RPMI7951 (cell line): ENCODE data around the gene ARHGAP29. TPM values are rescaled to one million over a fixed set of nuclear protein-coding genes. Genes with fewer than 3 reads are reported as not detected.

ENCODE experiments used
- DNase-seq: peaks from one replicate; pipeline ENCODE4 v3.0.0-alpha.2; 2012; ENCODE audit warnings: low read depth
- total RNA-seq: library from RNA; depleted of rRNA; stranded (reverse); fragments of >200 nt; shearing (Covaris generic); gene quantifications from 2 replicates; pipeline ENCODE4 v1.2.3, GENCODE V29; 2014

ARHGAP29 gene
- total RNA-seq, 1 experiment from 2014 or later, result 13.6 TPM

DNA sequence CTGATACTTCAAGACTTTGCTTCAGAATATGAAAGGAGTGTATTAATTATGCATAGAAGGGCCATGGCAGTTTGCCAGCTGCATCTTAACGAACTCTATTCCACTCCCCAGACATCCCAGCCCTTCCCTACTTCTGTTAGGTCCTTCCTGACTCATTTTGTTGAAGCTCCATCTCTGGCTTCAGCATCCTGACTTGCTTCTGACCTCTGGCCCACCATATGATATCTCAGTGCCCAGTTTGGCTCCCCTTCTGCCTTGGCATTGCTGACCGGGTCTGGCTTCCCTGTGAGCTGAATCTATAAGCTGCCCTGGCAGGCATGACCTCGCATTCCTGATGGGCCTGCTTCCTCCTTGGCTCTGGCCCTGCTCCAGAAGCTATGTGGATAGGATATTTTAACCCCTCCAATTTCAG is 27.6 kb upstream of the ARHGAP29 start:
- peak; percentile 53 for DNase-seq

DNA sequence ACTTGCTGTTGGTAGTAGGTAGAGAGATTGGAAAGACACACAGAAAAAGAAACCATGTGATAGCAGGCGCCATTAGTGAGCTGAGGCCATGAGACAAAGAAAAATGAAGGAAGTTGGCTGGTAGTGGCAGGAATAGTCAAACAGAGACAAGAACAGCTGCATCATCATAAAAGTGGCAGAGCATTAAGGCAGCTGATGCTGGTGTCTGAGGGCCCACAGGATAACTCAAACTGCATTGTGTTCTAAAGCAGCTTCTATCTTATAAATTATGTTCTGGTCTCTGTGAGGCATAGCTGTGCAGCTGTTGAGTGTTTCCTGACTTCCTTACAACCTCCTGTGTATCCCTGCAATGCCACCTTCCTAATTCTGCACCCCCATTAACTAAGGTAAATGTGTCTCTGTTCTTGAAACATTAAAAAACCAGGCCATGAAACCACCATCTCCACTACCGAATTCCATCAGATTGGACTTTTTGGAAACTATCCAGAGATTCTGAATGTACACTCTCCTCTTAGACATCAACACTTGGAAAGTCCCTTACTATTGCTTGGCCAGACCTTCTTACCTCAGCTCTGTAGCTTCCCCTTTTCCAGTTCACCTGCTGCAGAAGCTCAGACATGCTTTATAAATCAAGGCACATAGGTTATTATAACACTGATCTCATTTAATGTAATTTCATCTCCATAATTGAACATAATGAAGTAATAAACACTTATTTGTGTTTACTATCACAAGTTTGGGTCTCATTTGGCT is 23.4 kb upstream of the ARHGAP29 start:
- no peak for DNase-seq

DNA sequence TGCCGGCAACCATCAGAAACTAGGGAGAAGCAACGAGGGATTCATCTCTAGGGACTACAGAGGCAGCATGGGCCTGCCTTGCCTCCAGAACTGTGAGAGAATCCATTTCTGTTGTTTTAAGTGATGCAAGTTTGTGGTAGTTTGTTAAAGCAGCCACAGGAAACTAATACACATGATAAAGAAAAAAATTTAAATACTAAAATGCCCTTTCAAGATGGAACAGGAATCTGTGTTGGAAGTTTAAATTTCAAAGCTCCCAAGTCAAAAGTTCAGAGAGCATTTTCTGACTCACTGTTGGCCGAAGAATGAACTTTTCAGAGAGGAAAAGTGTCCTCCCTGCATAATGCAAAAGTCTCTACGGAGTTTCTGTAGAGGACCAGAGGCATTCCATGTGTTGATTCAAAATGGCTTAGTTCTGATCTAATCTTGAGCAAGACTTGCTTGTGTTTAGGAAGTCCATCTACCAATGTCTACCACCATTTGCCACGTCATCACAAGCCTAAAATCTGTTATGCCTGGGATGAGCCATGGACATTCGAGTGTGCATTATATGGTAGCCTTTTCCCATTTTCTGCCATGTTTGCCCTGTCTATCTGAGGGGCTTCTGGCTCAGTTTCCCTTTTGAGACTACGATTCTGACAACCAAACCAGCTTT is 22.4 kb upstream of the ARHGAP29 start:
- DNase-seq, result peak; percentile 62

DNA sequence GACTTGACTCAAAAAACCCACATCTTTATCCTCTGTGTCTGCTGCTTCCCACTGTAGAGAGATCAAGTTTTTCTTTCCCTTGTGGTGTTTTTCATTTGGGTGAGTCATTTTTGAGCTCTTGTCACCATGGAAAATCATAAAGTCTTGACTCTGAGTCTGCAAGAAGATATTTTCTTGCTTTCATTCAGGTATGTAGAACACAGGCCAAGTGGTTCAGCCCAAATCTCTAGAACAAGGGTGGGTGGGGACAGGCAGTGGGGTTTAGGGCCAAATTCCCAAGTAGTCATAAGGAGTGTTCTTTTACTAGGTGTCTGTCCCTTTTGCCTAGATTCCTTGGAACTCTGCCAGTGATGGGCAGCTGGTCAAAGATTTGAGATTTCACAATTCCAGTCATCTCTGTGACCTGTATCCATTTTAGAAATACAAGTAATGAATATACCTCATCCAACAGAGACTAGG is 21.5 kb upstream of the ARHGAP29 start:
- peak; percentile 91 for DNase-seq

DNA sequence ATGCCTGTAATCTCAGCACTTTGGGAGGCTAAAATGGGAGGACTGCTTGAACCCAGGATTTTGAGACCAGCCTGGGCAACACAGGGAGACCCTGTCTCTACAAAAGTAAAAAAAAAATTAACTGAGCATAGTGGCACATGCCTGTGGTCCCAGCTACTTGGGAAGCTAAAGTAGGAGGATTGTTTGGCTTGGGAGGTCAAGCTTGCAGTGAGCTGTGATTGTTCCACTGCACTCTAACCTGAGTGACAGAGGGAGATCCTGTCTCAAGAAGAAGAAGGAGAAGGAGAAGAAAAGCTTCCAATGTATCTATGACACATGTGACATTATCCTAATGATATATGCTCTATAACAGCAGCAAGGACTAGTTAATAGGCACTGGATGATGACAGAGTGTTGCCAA is 20.1 kb upstream of the ARHGAP29 start:
- no peak for DNase-seq

DNA sequence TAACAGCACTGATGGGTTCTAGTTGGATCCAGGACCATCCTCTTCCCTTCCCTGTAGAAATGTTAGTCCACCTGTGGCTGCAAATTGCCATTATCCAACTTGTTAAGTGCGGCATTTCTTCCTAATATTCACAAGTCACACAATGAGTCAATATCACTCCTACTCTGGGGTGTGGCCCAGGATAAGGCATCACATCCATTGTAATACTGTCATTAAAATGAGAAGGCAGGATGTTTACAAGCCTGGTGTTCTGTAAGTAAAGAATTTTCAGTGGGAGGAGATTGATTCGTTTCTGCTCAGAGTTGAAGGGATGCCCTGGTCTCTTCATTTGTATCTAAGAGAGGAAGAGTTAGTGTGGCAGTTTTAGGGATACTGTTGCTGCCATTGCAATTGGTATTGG is 18.1 kb upstream of the ARHGAP29 start:
- DNase-seq, result no peak

DNA sequence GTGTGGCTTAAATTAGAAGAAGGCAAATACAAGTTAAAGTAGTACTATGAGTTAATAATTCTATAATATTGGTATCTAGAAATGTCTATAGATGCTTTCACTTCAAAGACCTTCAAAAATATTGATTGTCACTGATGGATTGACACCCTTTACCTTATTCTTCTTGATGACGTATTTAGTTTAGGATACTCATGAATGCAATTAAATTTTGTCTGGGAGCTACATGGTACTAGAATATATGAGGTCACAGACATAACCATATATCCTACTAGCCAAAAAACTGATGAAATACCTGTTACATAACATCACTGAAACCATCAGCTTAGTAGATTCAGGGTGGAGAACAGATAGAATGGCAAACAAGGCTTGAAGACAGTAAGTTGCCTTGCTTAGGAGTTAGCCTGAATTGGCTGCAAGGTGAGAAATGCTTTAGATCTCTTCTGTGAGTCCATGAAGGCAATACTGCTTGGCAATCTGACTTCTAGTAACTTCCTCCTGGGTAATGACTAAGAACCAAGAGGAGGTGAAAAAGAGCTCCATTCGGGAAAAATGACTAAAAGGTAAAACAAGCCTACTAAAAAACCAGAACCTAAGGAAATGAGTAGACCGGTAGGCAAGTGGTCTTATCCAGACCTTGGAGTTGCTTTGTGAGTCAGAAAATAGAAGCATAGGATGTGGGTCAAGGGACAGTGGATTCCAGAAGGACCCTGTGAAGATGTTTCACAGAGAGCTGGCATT is 16.9 kb upstream of the ARHGAP29 start:
- DNase-seq, result no peak

DNA sequence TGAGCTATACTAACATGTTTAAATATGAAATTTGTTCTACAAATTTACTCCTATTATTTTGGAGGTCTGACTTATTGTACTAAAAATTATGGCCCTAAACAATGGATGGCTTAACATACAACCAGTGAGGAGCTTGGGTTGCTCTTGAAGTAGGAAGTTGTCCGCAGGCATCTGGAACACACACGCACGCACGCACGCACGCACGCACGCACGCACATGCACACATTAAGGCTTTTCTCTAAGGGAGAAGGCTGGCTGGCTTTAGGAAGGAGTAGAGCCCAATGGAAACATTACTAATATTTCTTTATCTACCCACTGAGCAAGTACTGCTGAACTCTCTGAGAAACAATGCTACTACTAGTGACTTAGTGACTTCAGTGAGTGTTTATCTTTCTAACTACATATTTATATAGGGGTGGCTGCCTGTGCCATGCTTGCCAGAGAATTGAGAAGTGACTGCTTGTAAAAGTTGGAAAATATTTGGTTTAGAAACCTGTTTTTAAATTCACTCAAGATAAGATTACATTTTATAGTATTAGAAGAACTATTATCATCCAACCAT is 16.2 kb upstream of the ARHGAP29 start:
- no peak for DNase-seq

DNA sequence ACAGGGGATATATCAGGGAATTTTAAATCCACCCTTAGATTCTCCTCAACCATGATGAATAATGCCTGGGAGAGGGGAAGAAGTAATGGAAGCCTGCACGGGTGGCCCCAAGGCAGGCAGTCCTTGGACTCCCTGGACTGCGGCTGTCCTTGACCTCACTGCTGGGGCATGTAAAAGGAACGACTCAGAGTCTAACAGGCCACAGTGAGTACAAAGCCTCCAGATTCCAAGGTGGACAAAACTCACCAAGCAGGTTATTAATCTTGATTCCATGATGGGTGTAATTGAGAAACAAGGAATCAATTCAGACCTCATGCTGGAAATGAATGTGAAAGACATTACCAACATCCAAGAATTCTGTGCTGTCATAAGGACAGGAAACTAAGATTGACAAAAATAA is 13.0 kb upstream of the ARHGAP29 start:
- no peak for DNase-seq

DNA sequence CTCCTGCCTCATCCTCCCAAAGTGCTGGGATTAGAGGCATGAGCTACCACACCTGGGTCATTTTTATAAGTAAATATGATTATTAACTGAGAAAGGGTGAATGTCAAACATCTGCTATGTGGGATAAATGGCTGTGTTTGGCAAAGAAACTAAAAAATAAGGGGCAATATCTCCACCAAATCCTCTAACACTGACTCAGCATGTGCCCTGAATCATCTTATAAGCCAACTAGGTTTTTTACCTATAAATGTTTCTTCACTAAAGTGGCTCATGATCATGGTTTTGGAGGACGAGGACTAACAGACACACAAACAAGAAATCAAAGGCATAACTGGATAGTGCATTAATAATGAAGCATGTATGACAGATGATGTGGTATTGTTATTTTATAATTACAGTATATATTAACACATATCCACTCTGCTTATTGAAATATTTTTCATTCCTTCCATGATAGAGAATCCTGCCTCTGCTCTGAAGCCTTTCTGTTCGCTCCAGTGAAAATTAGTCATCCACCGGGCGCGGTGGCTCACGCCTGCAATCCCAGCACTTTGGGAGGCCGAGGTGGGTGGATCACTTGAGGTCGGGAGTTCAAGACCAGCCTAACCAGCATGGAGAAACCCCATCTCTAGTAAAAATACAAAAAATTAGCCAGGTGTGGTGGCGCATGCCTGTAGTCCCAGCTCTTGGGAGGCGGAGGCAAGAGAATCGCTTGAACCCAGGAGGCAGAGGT is 11.7 kb upstream of the ARHGAP29 start:
- DNase-seq, result no peak

DNA sequence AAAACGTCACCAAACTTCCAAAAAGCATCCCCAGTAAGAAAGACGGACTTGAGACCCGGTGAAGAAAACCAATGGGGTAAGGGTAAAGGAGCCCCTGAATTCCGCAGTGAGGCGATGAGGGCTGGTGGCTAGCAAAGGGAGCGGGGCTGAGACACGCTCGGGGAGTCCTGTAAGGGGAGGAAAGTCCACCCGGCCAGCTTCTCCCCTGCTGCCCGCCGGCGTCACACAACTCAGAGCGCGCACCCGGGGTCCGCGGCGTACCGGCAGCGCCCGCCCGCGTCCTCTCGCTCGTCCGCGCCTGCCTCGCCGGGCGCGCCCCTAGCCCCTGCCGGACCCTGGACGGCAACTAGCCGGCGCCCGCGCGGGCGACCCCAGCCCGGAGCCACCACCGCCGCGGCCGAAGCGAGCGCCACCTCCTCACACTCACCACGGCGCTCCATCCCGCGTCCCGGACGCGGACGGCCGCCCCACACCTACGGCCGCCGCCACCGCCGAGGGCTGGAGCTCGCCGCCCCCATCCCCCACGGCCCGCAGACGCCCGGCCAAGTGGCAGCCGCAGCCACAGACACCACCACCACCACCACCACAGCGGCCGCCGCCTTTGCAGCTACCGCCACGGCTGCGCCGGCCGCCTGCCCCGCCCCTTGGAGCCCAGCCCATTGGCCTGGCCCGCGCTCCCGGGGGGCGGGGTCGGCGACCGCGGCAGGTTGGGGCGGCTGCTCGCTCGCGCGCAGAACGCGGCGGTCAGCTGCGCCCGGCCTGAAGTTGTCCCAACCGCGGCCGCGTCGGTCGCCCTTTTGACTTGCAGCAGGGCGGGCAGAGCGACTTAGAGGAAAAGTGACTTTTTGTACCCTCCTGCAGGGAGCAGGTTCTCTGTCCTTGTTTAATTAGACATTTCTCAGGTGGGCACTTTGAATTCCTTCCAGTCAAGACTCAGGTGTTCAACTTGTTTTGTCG is 10.0 kb upstream of the ARHGAP29 start:
- DNase-seq, result peak; percentile 70

DNA sequence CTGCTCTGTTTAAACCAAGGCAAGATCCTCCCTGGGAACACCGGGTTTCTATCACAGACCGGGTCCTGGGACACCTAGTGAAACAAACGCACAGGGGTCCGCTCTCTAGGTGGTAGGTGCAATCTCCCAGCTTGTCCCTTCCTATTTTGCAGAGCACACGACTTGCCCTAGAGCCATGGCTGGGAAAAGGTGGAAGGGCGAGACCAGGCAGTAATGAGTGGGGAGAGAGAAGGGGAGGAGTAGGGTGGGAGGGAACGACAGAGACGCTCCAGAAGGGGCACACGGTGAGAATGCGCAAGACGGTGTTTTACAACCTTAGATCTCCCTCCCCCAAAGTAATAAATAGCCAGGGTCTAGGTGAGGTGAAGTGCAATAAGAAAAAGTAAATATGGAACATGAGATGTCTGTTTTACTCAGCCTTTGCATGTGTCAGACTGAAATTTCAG is 9.3 kb upstream of the ARHGAP29 start:
- no peak for DNase-seq

DNA sequence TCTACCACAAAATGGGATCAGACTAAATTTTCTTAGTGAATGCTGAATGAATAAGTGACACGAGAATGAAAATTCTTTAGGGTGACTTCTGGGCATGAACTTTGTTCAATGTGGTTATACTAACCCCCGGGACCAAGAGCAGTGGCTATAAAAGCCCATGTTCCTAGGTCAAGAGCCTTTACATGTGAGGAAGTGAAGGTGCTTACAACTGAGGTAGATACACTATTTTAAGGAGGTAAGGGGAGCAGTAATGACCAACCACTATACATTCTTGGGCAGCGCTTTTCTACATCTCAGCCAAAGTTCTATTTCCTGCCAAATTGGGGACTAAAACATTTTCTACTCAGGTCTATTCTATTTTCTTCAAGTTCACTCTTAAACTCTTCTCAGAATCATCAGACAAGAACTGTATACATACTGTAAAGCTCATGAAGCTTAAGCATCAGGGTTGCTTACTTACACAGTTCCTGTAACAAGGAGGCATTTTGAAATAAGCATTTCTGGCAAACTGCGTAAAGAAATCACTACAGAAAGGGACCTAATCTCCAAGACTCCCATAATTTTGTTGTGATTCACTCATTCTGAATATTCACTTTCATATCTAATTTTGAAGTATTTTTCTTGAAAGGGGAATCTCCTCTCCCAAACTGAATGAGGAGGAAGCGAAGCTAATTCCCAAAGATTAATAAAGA is 8.5 kb upstream of the ARHGAP29 start:
- DNase-seq, result no peak

DNA sequence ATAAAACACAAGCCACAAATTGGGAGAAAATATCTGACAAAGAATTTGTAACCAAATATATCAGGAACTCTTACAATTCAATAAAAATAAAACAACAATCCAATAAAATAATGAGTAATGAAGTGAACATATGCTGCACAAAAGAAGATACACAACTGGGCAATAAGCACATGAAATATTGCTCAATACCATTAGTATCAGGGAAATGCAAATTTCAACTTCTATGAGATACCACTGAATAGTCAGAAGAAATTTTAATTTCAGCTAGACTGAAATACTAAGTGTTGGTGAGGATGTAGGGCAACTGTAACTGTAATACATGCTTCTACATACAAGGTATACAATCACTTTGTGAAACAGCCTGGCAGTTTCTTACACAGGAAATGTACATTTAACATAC is 7.4 kb upstream of the ARHGAP29 start:
- no peak for DNase-seq

DNA sequence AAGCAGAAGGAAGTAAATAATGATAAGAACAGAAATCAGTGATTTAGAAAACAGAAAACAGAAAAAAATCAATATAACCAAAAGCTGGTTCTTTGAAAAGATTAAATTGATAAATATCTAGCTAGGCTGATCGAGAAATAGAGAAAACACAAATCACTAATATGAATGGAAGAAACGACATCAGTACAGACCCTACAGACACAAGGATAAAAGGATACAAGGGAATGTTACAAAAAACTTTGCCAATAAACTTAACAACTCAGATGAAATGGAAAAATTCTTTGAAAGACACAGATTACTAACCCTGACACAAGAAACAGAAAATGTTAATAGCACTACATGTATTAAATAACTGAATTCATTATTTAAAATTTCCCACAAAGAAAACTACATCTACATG is 6.3 kb upstream of the ARHGAP29 start:
- DNase-seq, result no peak

DNA sequence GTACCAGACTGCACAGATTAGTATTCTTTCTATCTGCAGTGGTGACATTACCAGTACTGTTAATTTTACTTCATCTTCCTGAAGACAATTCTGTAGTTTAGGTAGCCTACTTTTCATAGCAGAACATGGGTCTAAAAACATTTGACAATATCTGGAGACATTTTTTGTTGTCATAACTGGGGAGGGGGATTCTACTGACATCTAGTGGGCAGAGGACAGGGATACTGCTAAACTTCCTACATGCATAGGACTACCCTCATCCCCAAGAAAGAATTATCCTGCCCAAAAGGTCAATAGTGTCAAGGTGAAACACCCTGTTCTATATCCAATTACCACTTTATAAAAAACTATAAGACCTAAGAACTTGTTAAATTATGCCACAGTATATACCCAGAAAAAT is 3.4 kb upstream of the ARHGAP29 start:
- peak; percentile 33 for DNase-seq

DNA sequence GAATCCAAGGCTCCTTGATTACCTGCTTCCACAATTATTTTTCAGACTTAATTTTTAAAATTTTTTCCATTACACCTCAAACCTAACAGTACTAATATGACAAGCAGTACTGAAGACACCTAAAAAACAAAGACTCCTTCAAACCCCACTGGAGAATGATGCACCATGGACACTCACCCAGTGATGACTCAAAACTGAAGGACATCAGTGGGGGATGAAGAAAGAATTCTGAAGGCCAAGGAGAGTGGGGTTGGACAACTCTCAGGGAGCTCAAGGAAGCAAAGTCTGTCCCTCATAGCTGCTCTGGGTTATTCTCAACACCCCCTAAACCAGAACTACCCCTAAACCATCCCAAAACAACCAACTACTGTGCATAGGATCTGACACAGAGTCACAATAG is 2.4 kb upstream of the ARHGAP29 start:
- DNase-seq, result peak; percentile 30

DNA sequence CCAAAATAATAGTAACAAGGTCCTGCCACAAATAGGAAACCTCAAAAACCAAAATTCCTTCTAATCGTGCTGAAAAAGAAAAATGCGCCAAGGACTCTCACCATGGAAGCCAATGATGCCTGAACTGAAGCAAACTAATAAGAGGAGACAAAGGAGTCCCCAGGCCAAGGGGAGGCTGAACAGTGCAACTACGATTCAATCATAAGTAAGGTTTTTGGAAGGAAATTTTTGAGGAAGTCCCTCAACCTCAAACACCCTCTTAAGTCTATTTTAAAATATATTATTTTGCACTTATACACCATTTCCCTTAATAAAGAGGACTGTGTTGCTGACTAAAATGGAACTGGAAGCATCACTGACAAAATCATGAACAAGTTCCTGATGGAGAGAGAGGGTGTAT is 1.7 kb upstream of the ARHGAP29 start:
- no peak for DNase-seq

DNA sequence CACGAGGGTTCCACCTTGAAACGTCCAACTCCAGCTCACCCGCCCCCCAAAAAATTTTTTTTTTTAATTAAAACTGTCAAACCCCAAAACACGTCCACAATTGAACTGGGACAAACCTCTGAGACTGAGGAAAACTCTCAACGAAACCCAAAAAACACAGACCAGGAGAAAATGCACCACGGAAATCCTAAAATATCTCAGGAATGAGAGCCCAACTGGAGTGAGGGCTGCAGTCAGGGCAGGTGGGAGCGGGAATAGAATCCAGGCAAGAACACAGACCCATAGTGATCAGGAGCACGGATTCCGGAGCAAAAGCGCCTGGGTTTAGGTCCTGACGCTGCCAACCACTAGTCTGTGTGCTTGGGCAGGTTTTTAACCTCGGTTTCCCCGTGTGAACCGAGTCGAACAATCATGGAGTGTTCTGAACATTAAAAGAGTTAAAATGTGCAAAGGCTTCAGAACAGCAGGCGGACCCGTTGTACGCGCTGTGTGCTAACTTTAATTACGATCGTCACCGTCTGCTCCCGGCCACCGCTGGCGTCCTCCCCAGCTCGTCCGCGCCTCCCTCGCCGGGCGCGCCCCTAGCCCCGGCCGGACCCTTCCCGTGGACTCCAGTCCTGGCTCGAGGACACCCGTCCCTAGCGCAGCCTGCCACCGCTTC is 624 bp downstream of the ARHGAP29 start:
- peak; percentile 62 for DNase-seq
